Caki2 (cell line): ENCODE data around the gene ADAM10. TPM values are rescaled to one million over a fixed set of nuclear protein-coding genes. Genes with fewer than 3 reads are reported as not detected.

ENCODE experiments used
- DNase-seq: peaks from one replicate; pipeline ENCODE4 v3.0.0-alpha.2; 2015; ENCODE audit warnings: low read depth
- in situ Hi-C: cut with HindIII; loops from 2 replicates; pipeline ENCODE4 v1.10.0; 2016; ENCODE audit warnings: low sequenced_read_pairs, low pct_unique_long_range_greater_than_20kb, mixed read lengths
- total RNA-seq: library from RNA; depleted of rRNA; stranded (reverse); fragments of >200 nt; shearing (Covaris generic); gene quantifications from 2 replicates; pipeline ENCODE4 v1.2.3, GENCODE V29; 2014; ENCODE audit warnings: low replicate concordance

The ADAM10 gene
- total RNA-seq, 1 experiment from 2014 or later: 180 TPM

- in situ Hi-C loops: no loop called here
Measured at GRCh38 chr15:58597943-58598828, 151.3 kb downstream of the ADAM10 start.

GRCh38 chr15:58595516-58596263 is 153.8 kb downstream of the ADAM10 start:
- in situ Hi-C loops: no loop called here
- DNase-seq: no peak

More at GRCh38 chr15:58597943-58598828, 151.3 kb downstream of the ADAM10 start:
- DNase-seq: no peak

- in situ Hi-C loops: no loop called here
- no peak for DNase-seq
Measured at GRCh38 chr15:58594898-58595297, 154.6 kb downstream of the ADAM10 start.

GRCh38 chr15:58593870-58594269 is 155.6 kb downstream of the ADAM10 start:
- DNase-seq: no peak
- in situ Hi-C loops: no loop called here

GRCh38 chr15:58590926-58591325 is 158.6 kb downstream of the ADAM10 start:
- no peak for DNase-seq
- in situ Hi-C loops: no loop called here

GRCh38 chr15:58590236-58590635 is 159.3 kb downstream of the ADAM10 start:
- in situ Hi-C loops: no loop called here
- DNase-seq: no peak

GRCh38 chr15:58589047-58589446 is 160.5 kb downstream of the ADAM10 start:
- in situ Hi-C loops: no loop called here
- no peak for DNase-seq

- DNase-seq: no peak
- in situ Hi-C loops: no loop called here
Measured at GRCh38 chr15:58588096-58588495, 161.4 kb downstream of the ADAM10 start.

GRCh38 chr15:58587486-58587885 is 162.0 kb downstream of the ADAM10 start:
- no peak for DNase-seq
- in situ Hi-C loops: no loop called here

GRCh38 chr15:58585693-58586443 is 163.6 kb downstream of the ADAM10 start:
- peak; percentile 12 for DNase-seq
- in situ Hi-C loops: no loop called here

GRCh38 chr15:58584789-58585461 is 164.6 kb downstream of the ADAM10 start:
- in situ Hi-C loops: no loop called here

GRCh38 chr15:58583171-58583908 is 166.2 kb downstream of the ADAM10 start:
- DNase-seq: no peak
- in situ Hi-C loops: no loop called here

More at GRCh38 chr15:58584789-58585461, 164.6 kb downstream of the ADAM10 start:
- no peak for DNase-seq

- in situ Hi-C loops: no loop called here
- DNase-seq: no peak
Measured at GRCh38 chr15:58582160-58582559, 167.3 kb downstream of the ADAM10 start.

GRCh38 chr15:58576657-58577056 is 172.8 kb downstream of the ADAM10 start:
- in situ Hi-C loops: no loop called here

GRCh38 chr15:58575045-58575786 is 174.3 kb downstream of the ADAM10 start:
- DNase-seq: no peak
- in situ Hi-C loops: no loop called here

More at GRCh38 chr15:58576657-58577056, 172.8 kb downstream of the ADAM10 start:
- DNase-seq: no peak

GRCh38 chr15:58574631-58575030 is 174.9 kb downstream of the ADAM10 start:
- in situ Hi-C loops: no loop called here
- DNase-seq: peak; percentile 64

- in situ Hi-C loops: no loop called here
- no peak for DNase-seq
Measured at GRCh38 chr15:58573270-58573669, 176.2 kb downstream of the ADAM10 start.
